SIG-M5 treated with dmso at 0.1 percent for 504 hours (cell line): ENCODE data around the gene HSPH1.
A peak's percentile ranks its signal among the peaks of the same experiment; 100 is the strongest.

Source experiments
- DNase-seq: peaks from one replicate; lab custom pipeline; 2025; ENCODE audit not compliant: unreplicated experiment; lab: John Stamatoyannopoulos, UW

HSPH1 gene

GRCh38 chr13:31161557-31162150, at the start of gene HSPH1:
TSS of gene HSPH1 (minus strand) at chr13:31161904. CDS start at chr13:31161582, 322 bp downstream.
- peak; percentile 98 for DNase-seq

DNA sequence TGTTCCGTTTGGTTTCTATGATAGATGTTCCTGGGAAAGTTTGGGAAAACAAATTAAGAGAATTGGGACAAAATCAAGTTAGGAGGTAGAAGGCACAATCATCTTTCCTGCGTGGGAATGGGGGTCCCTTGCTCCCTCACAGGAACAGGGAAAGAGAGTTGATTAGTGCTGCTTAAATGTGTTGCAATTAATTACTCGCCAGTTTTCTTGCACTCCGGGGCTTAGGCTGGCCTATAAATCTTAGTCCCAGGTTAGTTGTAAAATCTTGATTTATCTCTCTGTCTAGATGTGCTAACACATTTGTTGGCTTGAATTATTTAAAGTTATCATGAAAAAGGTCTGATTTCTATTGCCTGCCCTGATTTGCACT, 48.1 kb upstream of the HSPH1 start:
- no peak for DNase-seq

DNA sequence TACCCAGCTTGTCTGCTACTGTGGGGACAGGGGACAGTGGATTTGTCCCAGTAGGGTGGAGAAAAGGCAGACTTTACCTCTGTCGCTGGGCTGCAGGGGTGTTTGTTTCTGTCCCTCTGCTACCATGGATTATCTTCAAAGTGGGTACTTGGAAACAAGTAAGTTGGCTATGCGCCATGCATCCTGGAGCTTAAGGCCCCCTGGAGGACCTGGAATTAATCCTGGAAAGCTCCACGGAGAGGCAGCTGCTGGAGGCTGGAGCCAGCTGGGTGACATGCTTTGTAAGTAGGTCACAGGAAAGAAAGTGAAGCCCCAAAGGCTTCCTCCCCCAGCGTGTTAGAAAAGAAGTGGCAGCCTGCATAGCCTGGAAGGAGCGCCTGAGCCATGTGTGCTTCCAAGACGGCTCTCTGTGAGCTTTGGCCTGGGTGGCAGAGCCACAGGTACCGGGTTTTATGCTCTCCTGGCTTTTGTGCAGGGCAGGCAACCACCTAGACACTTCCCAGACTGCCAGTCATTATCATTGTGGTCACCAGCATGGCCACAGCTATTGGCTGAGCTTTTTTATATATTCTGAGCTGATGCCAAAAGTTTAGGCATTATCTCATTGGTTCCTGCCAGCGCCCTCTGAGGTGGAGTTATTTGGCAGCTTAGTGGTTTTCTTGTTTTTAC, 47.6 kb upstream of the HSPH1 start:
- DNase-seq = no peak

DNA sequence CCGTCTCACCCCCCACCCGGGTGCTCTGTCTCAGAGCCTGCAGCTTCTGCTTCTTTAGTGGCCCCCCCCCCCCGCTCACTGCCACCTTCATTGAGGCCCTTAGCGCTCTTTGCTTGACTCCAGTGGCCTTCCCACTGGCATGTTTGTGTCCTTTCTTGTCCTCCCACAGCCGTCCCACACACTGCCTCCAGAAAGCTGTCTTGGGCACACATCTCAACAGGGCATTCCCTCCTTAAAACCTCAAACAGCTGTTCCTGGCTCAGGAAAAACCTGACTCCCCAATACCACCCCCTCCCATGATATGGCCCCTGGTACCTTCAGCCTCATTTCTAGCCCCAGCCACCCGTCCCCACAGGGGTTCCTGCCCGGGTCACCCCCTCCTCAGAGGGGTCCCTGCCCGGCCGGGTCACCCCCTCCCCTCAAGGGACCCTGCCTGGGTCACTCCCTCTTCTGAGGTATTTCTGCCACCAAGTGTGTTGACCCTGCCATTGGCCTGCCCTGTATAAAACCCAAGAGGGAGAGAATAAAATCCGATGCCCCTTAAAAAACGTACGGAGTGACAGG, 46.9 kb upstream of the HSPH1 start:
- DNase-seq = no peak

- no peak for DNase-seq
Measured at GRCh38 chr13:31207661-31208552, 46.2 kb upstream of the HSPH1 start.

- peak; percentile 29 for DNase-seq
Measured at GRCh38 chr13:31204592-31204991, 42.9 kb upstream of the HSPH1 start.

- no peak for DNase-seq
Measured at GRCh38 chr13:31201341-31202031, 39.8 kb upstream of the HSPH1 start.

DNA sequence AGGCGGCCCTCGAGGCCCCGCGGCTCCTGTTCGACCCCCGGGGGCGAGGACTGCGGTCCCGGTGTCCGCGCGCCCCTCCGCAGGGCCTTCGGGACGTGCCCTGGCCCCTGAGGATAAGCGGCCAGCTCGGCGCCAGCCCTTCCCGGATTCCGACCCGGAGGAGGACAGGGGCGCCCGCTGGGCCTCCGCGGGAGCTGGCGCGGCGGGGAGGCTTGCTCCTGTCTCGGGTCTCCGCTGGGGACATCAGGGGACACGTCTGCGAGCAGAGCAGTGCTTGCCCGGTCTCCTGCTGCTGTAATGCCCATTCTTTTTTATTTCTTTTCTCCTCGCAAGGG, 38.9 kb upstream of the HSPH1 start:
- peak; percentile 24 for DNase-seq

DNA sequence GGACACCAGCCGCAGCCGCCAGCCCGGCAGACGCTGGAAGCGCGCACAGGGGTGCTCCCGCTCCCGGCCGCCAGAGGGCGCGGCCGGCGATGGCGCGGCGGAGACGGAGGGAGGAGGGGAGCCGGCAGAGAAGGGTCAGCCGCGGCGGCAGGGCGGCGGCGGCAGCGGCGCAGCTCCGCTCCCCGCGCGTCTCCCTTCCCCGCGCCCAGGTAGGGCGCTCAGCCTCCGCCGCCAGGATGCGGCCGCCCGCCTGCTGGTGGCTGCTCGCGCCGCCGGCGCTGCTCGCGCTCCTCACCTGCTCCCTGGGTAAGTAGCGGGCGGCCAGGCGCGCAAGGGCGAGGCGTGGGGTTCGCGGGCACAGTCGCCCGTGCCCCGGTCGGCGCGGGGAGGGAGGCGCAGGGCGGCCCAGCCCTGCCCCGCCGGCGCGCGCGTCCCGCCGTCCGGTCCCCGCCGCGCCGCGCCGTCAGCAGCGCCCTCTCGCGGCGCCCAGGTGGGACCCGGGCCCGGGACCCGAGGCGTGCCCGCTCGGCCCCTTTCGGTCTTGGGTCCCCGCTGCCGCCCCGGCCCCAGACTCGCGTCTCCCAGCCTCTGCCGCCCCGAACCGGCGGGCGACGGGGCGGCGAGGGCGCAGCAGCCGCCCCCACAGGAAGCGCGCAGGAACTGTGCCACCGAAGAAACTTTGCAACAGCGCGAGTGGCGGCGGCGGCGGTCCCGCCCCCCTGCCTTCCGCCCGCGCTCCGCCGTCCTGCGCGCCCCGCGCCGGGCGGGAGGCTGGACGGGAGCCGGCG, 38.3 kb upstream of the HSPH1 start, which contains the start of gene B3GLCT:
TSS of gene B3GLCT (plus strand) at position 127 of the 788 bp plus-strand sequence. CDS start at position 237, 110 bp downstream.
- DNase-seq = peak; percentile 63

GRCh38 chr13:31199527-31199848, 37.8 kb upstream of the HSPH1 start:
- DNase-seq = no peak

DNA sequence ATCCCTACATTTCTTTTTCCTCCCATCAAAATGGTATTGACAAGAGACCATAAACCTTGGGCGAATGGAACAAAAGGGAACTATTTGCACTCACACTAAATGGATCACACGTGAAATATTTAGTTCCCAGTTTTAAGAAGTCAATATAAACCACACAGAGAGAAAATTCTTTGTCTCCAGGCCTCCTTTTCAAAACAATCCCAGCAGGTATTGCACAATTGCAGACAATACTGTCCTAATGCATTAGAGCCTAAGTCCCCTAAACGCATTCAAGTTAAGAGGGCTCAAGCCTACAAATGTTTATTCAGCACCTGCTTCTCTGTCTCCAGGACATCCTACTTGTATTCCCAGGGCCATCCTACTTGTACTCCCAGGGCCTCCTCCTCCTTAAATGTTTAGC, 36.8 kb upstream of the HSPH1 start:
- DNase-seq = no peak

DNA sequence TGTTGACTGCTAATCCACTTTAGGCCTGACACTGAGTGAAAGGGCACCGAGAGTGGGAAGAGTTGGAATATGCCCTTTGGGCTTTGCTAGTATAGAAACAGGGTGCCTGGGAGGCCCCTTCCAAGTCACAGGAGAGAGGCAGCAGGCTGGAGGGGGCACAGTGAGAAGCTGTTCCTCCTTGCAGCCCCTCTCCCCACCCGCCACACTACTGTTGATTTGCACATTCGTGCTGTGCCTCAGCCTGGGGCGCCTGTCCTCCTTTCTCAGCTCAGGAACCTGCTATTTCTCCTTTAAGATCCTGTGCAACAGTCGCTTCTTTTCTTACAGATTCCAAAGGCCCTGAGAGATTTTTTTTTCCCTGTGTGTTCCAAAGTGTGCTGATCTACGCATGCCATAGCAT, 35.3 kb upstream of the HSPH1 start:
- no peak for DNase-seq

- DNase-seq = no peak
Measured at GRCh38 chr13:31195616-31196015, 33.9 kb upstream of the HSPH1 start.

GRCh38 chr13:31192306-31192705, 30.6 kb upstream of the HSPH1 start:
- no peak for DNase-seq

- no peak for DNase-seq
Measured at GRCh38 chr13:31191748-31192147, 30.0 kb upstream of the HSPH1 start.

GRCh38 chr13:31184981-31185645, 23.4 kb upstream of the HSPH1 start:
- DNase-seq = no peak

- DNase-seq = no peak
Measured at GRCh38 chr13:31184451-31184850, 22.7 kb upstream of the HSPH1 start.

- DNase-seq = no peak
Measured at GRCh38 chr13:31182987-31183386, 21.3 kb upstream of the HSPH1 start.

DNA sequence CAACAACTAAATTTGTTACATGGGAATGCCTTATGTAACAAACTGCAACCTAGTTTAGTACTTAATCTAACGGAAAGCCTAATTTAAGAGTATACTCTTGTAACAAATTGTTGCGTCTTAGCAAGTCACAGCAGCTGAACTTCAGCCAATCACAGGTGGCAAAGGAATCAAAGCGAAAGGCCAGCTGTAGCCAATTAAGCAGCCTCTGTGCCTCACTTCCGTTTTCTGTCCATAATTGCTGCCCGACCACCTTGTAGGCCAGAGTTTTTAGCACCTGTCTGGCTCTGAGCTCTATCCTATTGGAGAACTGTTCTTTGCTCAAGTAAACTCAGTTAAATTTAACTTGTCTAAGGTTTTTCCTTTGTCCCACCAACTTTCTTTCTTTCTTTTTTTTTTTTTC, 18.1 kb upstream of the HSPH1 start:
- DNase-seq = peak; percentile 27

- DNase-seq = no peak
Measured at GRCh38 chr13:31179241-31179640, 17.5 kb upstream of the HSPH1 start.
